Mesenchymal stem cell (in vitro differentiated cells and primary cell): ENCODE results near the gene OR9A4.

Experiments
- DNase-seq: peaks from one replicate; pipeline ENCODE4 v3.0.0-alpha.2; 2013
- H2AFZ ChIP-seq: one replicate; pipeline ENCODE4 v1.6.1; 2013; ENCODE audit warnings: low read depth, mild to moderate bottlenecking, control low read depth, inconsistent platforms, low read length, moderate library complexity
- H2AK5ac ChIP-seq: 2 replicates; pipeline ENCODE4 v1.6.1; 2013; ENCODE audit warnings: low read length, moderate library complexity, mild to moderate bottlenecking, inconsistent platforms; ENCODE audit not compliant: severe bottlenecking
- H2BK120ac ChIP-seq: one replicate; pipeline ENCODE4 v1.6.1; 2013; ENCODE audit warnings: low read depth, mild to moderate bottlenecking, inconsistent platforms, low read length, moderate library complexity
- H2BK12ac ChIP-seq, 2 experiments: one replicate each; pipeline ENCODE4 v1.6.1; 2013; ENCODE audit warnings: inconsistent platforms in 2 of 2, low read length in 2 of 2, mild to moderate bottlenecking in 2 of 2, moderate library complexity in 2 of 2, control low read depth in 1 of 2
- H2BK15ac ChIP-seq: one replicate; pipeline ENCODE4 v1.6.1; 2013; ENCODE audit warnings: mild to moderate bottlenecking, low read depth, inconsistent platforms; ENCODE audit not compliant: poor library complexity, severe bottlenecking
- H2BK5ac ChIP-seq: 2 replicates; pipeline ENCODE4 v1.6.1; 2013; ENCODE audit warnings: low read depth, mild to moderate bottlenecking, low read length, control low read depth, inconsistent platforms; ENCODE audit not compliant: poor library complexity, severe bottlenecking
- H3K14ac ChIP-seq, 2 experiments: one replicate each; pipeline ENCODE4 v1.6.1; 2013; ENCODE audit warnings: inconsistent platforms in 2 of 2, low read length in 2 of 2, control low read depth in 1 of 2, mild to moderate bottlenecking in 1 of 2, moderate library complexity in 1 of 2
- H3K18ac ChIP-seq, 2 experiments: one replicate each; pipeline ENCODE4 v1.6.1; 2013; ENCODE audit warnings: inconsistent platforms in 2 of 2, low read length in 2 of 2, control low read depth in 1 of 2, low read depth in 1 of 2, mild to moderate bottlenecking in 1 of 2
- H3K23ac ChIP-seq, 2 experiments: one replicate each; pipeline ENCODE4 v1.6.1; 2013; ENCODE audit warnings: inconsistent platforms in 2 of 2, low read length in 2 of 2, mild to moderate bottlenecking in 2 of 2, moderate library complexity in 2 of 2, control low read depth in 1 of 2
- H3K27ac ChIP-seq: 2 replicates; pipeline ENCODE4 v1.5.1; 2013; ENCODE audit warnings: mild to moderate bottlenecking, moderate library complexity, low read length, control low read depth, inconsistent platforms; ENCODE audit not compliant: poor library complexity, severe bottlenecking
- H3K27me3 ChIP-seq, 2 experiments: 2 replicates each; pipeline versions ENCODE4 v1.6.1 to v1.7.0; 2013; ENCODE audit warnings: low read length in 2 of 2, mild to moderate bottlenecking in 2 of 2, moderate library complexity in 2 of 2, control low read depth in 1 of 2, inconsistent platforms in 1 of 2; ENCODE audit not compliant: control insufficient read depth in 1 of 2, insufficient read depth in 1 of 2
- H3K36me3 ChIP-seq, 2 experiments: 2 replicates each; pipeline versions ENCODE4 v1.6.1 to v1.7.0; 2013; ENCODE audit warnings: low read length in 2 of 2, control low read depth in 1 of 2, inconsistent platforms in 1 of 2, low read depth in 1 of 2, mild to moderate bottlenecking in 1 of 2; ENCODE audit not compliant: insufficient read depth in 2 of 2, control insufficient read depth in 1 of 2
- H3K4ac ChIP-seq, 2 experiments: one replicate each; pipeline ENCODE4 v1.6.1; 2013; ENCODE audit warnings: inconsistent platforms in 2 of 2, low read length in 2 of 2, mild to moderate bottlenecking in 2 of 2, moderate library complexity in 2 of 2, control low read depth in 1 of 2, low read depth in 1 of 2
- H3K4me1 ChIP-seq: 2 replicates; pipeline ENCODE4 v1.6.1; 2013; ENCODE audit warnings: low read depth, low read length, control low read depth; ENCODE audit not compliant: control insufficient read depth, insufficient read depth
- H3K4me2 ChIP-seq: 2 replicates; pipeline ENCODE4 v1.6.1; 2013; ENCODE audit warnings: low read length, mild to moderate bottlenecking, inconsistent platforms; ENCODE audit not compliant: poor library complexity, severe bottlenecking
- H3K4me3 ChIP-seq, 2 experiments: 2 replicates each; pipeline versions ENCODE4 v1.5.1 to v1.7.0; 2013; ENCODE audit warnings: low read length in 2 of 2, mild to moderate bottlenecking in 2 of 2, control low read depth in 1 of 2, low read depth in 1 of 2; ENCODE audit not compliant: insufficient read depth in 1 of 2
- H3K79me1 ChIP-seq: replicated peaks from 2 replicates; pipeline ENCODE4 v1.6.1; 2013; ENCODE audit warnings: mild to moderate bottlenecking, control low read depth, low read length, inconsistent platforms; ENCODE audit not compliant: poor library complexity, severe bottlenecking
- H3K9ac ChIP-seq: 2 replicates; pipeline ENCODE4 v1.7.0; 2013; ENCODE audit warnings: mild to moderate bottlenecking, low read length, moderate library complexity
- H3K9me3 ChIP-seq: 2 replicates; pipeline ENCODE4 v1.7.0; 2013; ENCODE audit warnings: mild to moderate bottlenecking, low read length; ENCODE audit not compliant: control insufficient read depth
- H4K8ac ChIP-seq: one replicate; pipeline ENCODE4 v1.6.1; 2013; ENCODE audit warnings: inconsistent platforms, mild to moderate bottlenecking, low read length, moderate library complexity
- H4K91ac ChIP-seq: one replicate; pipeline ENCODE4 v1.6.1; 2013; ENCODE audit warnings: mild to moderate bottlenecking, low read length, inconsistent platforms
- WGBS: methylation state at CpG from one replicate; pipeline ENCODE4 v1.1.7; 2013; ENCODE audit warnings: mixed read lengths; 5-methylcytosine and 5-hydroxymethylcytosine counted together

Gene OR9A4

DNA sequence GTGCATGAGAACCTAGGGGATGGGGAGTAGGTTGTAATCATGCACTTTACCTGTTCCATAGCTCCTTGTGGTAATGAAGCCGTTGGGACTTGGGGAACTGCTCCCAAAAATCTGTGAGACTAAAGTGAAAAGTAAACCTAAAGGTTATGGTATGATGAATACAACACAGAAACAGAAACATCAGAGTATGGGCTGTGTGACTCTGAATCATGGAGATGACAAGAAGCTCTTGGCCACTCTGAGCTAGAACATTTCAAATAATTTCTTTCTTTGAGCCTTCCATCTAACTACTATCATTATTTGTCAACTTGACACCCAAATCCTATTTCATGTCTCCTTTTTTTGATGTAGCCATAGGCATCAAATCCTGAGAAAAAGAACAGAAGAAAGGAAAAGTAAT lies 27.6 kb downstream of the OR9A4 start:
- no peak for DNase-seq
- no peak overlapping the region for H3K9ac ChIP-seq
- H3K4me3 ChIP-seq = no peak overlapping the region
- no peak overlapping the region for H2BK12ac ChIP-seq
- no peak overlapping the region for H3K4me2 ChIP-seq
- H3K23ac ChIP-seq = no peak overlapping the region
- no peaks in the 10 kb centered on the region for H3K27me3 ChIP-seq
- no peak overlapping the region for H2AFZ ChIP-seq
- 18% methylated on average over 1 of the region's 1 CpG for WGBS
- H3K79me1 ChIP-seq = no peaks in the 10 kb centered on the region
- H2BK120ac ChIP-seq = no peak overlapping the region
- no peak overlapping the region for H3K4ac ChIP-seq
- H4K91ac ChIP-seq = no peak overlapping the region
- H4K8ac ChIP-seq = no peak overlapping the region
- H3K27ac ChIP-seq = no peak overlapping the region
- no peak overlapping the region for H2BK5ac ChIP-seq
- H3K14ac ChIP-seq = no peak overlapping the region
- no peak overlapping the region for H2AK5ac ChIP-seq
- no peak overlapping the region for H3K18ac ChIP-seq
- no peaks in the 10 kb centered on the region for H3K36me3 ChIP-seq
- H3K4me1 ChIP-seq = no peaks in the 10 kb centered on the region
- H3K9me3 ChIP-seq = peaks cover 21% of the 10 kb centered on the region
- H2BK15ac ChIP-seq = no peak overlapping the region

- H3K18ac ChIP-seq = no peak overlapping the region
- H3K9ac ChIP-seq = no peak overlapping the region
- H2BK5ac ChIP-seq = no peak overlapping the region
- no peak overlapping the region for H4K91ac ChIP-seq
- no peak for DNase-seq
- no peak overlapping the region for H3K4ac ChIP-seq
- no peak overlapping the region for H4K8ac ChIP-seq
- H3K14ac ChIP-seq = no peak overlapping the region
- H2BK15ac ChIP-seq = no peak overlapping the region
- H3K4me2 ChIP-seq = no peak overlapping the region
- no peaks in the 10 kb centered on the region for H3K36me3 ChIP-seq
- H2BK120ac ChIP-seq = no peak overlapping the region
- no peak overlapping the region for H3K4me3 ChIP-seq
- H3K27ac ChIP-seq = no peak overlapping the region
- no peaks in the 10 kb centered on the region for H3K4me1 ChIP-seq
- H2AFZ ChIP-seq = no peak overlapping the region
- 100% methylated on average over 2 of the region's 3 CpGs for WGBS
- H2BK12ac ChIP-seq = no peak overlapping the region
- peaks cover 21% of the 10 kb centered on the region for H3K9me3 ChIP-seq
- H3K23ac ChIP-seq = no peak overlapping the region
- no peaks in the 10 kb centered on the region for H3K79me1 ChIP-seq
- H3K27me3 ChIP-seq = no peaks in the 10 kb centered on the region
- no peak overlapping the region for H2AK5ac ChIP-seq
Observed at GRCh38 chr7:141944811-141945210, 28.6 kb downstream of the OR9A4 start.

- H3K14ac ChIP-seq = no peak overlapping the region
- no peak overlapping the region for H3K4me2 ChIP-seq
- H3K9ac ChIP-seq = no peak overlapping the region
- no peak overlapping the region for H2BK12ac ChIP-seq
- H2AK5ac ChIP-seq = no peak overlapping the region
- no peak overlapping the region for H3K23ac ChIP-seq
- no peak overlapping the region for H3K27ac ChIP-seq
- no peaks in the 10 kb centered on the region for H3K36me3 ChIP-seq
- no peak overlapping the region for H2BK120ac ChIP-seq
- peaks cover 21% of the 10 kb centered on the region for H3K9me3 ChIP-seq
- H3K4me3 ChIP-seq = no peak overlapping the region
- no peak overlapping the region for H3K18ac ChIP-seq
- H3K27me3 ChIP-seq = no peaks in the 10 kb centered on the region
- no peak overlapping the region for H4K8ac ChIP-seq
- no peak overlapping the region for H2BK5ac ChIP-seq
- DNase-seq = no peak
- H3K79me1 ChIP-seq = no peaks in the 10 kb centered on the region
- no peak overlapping the region for H2BK15ac ChIP-seq
- 73% methylated on average over 2 of the region's 3 CpGs for WGBS
- H4K91ac ChIP-seq = no peak overlapping the region
- no peaks in the 10 kb centered on the region for H3K4me1 ChIP-seq
- H2AFZ ChIP-seq = no peak overlapping the region
- no peak overlapping the region for H3K4ac ChIP-seq
Observed at GRCh38 chr7:141945356-141945755, 29.2 kb downstream of the OR9A4 start.

GRCh38 chr7:141946796-141947195 lies 30.6 kb downstream of the OR9A4 start, which contains the start of gene CLEC5A:
Gene CLEC5A (minus strand): TSS chr7:141946974. CDS start chr7:141946292, 682 bp downstream.
- no peak for DNase-seq

More at GRCh38 chr7:141946796-141947195, 30.6 kb downstream of the OR9A4 start, which contains the start of gene CLEC5A:
- no peak within 1 kb of the TSS for H3K4me2 ChIP-seq
- H3K27ac ChIP-seq = no peak within 1 kb of the TSS
- no peak within 1 kb of the TSS for H3K9ac ChIP-seq
- peaks cover 9% of the 10 kb centered on the region for H3K9me3 ChIP-seq
- no peak within 1 kb of the TSS for H4K8ac ChIP-seq
- no peaks in the 10 kb centered on the region for H3K79me1 ChIP-seq
- H3K18ac ChIP-seq = no peak within 1 kb of the TSS
- no peak within 1 kb of the TSS for H2BK5ac ChIP-seq
- no peak within 1 kb of the TSS for H4K91ac ChIP-seq
- H2BK12ac ChIP-seq = no peak within 1 kb of the TSS
- no peak within 1 kb of the TSS for H2AFZ ChIP-seq
- H3K23ac ChIP-seq = no peak within 1 kb of the TSS
- H3K36me3 ChIP-seq = no peaks in the 10 kb centered on the region
- H3K4me1 ChIP-seq = no peaks in the 10 kb centered on the region
- no peaks in the 10 kb centered on the region for H3K27me3 ChIP-seq
- H2AK5ac ChIP-seq = no peak within 1 kb of the TSS
- no peak within 1 kb of the TSS for H2BK120ac ChIP-seq
- no peak within 1 kb of the TSS for H3K4ac ChIP-seq
- H3K4me3 ChIP-seq = no peak within 1 kb of the TSS
- no peak within 1 kb of the TSS for H2BK15ac ChIP-seq
- WGBS = no CpG with 5 or more reads among the region's 3 CpGs
- H3K14ac ChIP-seq = no peak within 1 kb of the TSS
